ENCODE results near the gene PAIP1. TPM values are rescaled to one million over a fixed set of nuclear protein-coding genes. Genes with fewer than 3 reads are reported as not detected.
A peak's percentile ranks its signal among the peaks of the same experiment; 100 is the strongest.
"Not testable (repeated sequence)": the region's sequence is repeated elsewhere in the genome, so short reads cannot be mapped to it uniquely, and the experiment has no call there.

PAIP1 gene
- total and polyA plus RNA-seq, 3 experiments from 2014 or later: 40.4 to 59.3 (median 57.2) TPM

DNA sequence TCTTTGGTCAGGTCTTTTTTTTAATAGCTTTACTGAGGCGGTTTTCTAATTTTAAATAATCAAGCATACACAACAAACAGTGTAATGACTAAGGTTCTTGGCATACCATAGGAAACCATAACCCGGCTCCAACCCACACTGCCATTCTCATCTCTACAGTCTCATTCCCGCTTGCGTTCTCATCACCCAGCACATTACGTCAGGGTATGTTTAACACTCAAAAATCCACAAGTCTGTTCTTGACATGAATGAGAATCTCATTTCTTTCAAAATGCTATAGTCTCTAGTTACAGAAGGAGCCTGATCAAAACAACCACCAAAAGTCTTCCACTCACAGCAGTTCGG lies 42.4 kb downstream of the PAIP1 start:
- Mint-ChIP-seq H3K27me3 (peaks cover 0 to 1% of the 10 kb centered on the region in 2 donors), H3K9me3 (no peaks in the 10 kb centered on the region), H3K4me3 (peak overlapping the region; percentile 91 to 98 (median 94)), H3K4me1 (peaks cover 24 to 36% (median 30%) of the 10 kb centered on the region in 3 donors), H3K36me3 (peaks cover 0 to 8% (median 0%) of the 10 kb centered on the region in 3 donors), H3K27ac (peak overlapping the region; percentile 83 to 99 (median 94))
- H3K27ac ChIP-seq (ENCODE audit: low read depth, low read length): peak overlapping the region; percentile 83
- CTCF ChIA-PET: interaction anchor here (1.2 to 2.7 kb wide), 2 partner anchors 30 to 40 kb away, joined by 3 to 22 read pairs; partner anchors contain the start of gene TMEM267
- DNase-seq: no peak
- peaks cover 9% of the 10 kb centered on the region for H3K4me1 ChIP-seq (ENCODE audit: insufficient read depth, low read length)
- POLR2A ChIA-PET: interaction anchor here (1.2 to 1.6 kb wide), 3 partner anchors 30 to 201 kb away, joined by 3 to 33 read pairs (median 4); partner anchors contain the start of genes HMGCS1 and TMEM267
- H3K27me3 ChIP-seq (ENCODE audit: insufficient read depth, low read length, poor library complexity, severe bottlenecking): no peaks in the 10 kb centered on the region
- peak overlapping the region; percentile 86 for H3K4me3 ChIP-seq (ENCODE audit: low read length)
- no peaks in the 10 kb centered on the region for H3K36me3 ChIP-seq (ENCODE audit: insufficient read depth, low read length)
- H3K9me3 ChIP-seq (ENCODE audit: low read length): no peaks in the 10 kb centered on the region

- peak overlapping the region; percentile 83 for H3K27ac ChIP-seq (ENCODE audit: low read depth, low read length)
- H3K27me3 ChIP-seq (ENCODE audit: insufficient read depth, low read length, poor library complexity, severe bottlenecking): no peaks in the 10 kb centered on the region
- Mint-ChIP-seq H3K4me1 (peaks cover 24 to 36% (median 30%) of the 10 kb centered on the region in 3 donors), H3K9me3 (no peaks in the 10 kb centered on the region), H3K27me3 (peaks cover 0 to 1% of the 10 kb centered on the region in 2 donors), H3K27ac (peak overlapping the region in 7 of 8 donors; percentile 54 to 99 (median 91)), H3K4me3 (peak overlapping the region; percentile 91 to 98 (median 94)), H3K36me3 (peaks cover 0 to 9% (median 0%) of the 10 kb centered on the region in 3 donors)
- peak overlapping the region; percentile 86 for H3K4me3 ChIP-seq (ENCODE audit: low read length)
- ChIA-PET POLR2A (interaction anchor here (1.5 kb wide), 1 partner anchor 201 kb away, joined by 4 read pairs; the partner anchor contains the start of gene HMGCS1), CTCF (interaction anchor here (1.2 to 2.7 kb wide), 2 partner anchors 30 to 41 kb away, joined by 3 to 22 read pairs; partner anchors contain the start of gene TMEM267)
- H3K9me3 ChIP-seq (ENCODE audit: low read length): no peaks in the 10 kb centered on the region
- peaks cover 9% of the 10 kb centered on the region for H3K4me1 ChIP-seq (ENCODE audit: insufficient read depth, low read length)
- no peaks in the 10 kb centered on the region for H3K36me3 ChIP-seq (ENCODE audit: insufficient read depth, low read length)
- DNase-seq: no peak
These were observed 42.9 kb downstream of the PAIP1 start for GRCh38 chr5:43514025-43514424.

- H3K36me3 Mint-ChIP-seq: peaks cover 0 to 16% (median 4%) of the 10 kb centered on the region in 3 donors
- H3K9me3 ChIP-seq (ENCODE audit: low read length); H3K27me3 Mint-ChIP-seq; DNase-seq; POLR2A ChIA-PET; H3K4me3 ChIP-seq (ENCODE audit: low read length); H3K9me3 Mint-ChIP-seq; H3K4me3 Mint-ChIP-seq; H3K27me3 ChIP-seq (ENCODE audit: insufficient read depth, low read length, poor library complexity, severe bottlenecking); H3K27ac ChIP-seq (ENCODE audit: low read depth, low read length); CTCF ChIA-PET; H3K36me3 ChIP-seq (ENCODE audit: insufficient read depth, low read length); H3K4me1 ChIP-seq (ENCODE audit: insufficient read depth, low read length); H3K27ac Mint-ChIP-seq: not testable (repeated sequence)
- peaks cover 24 to 36% (median 30%) of the 10 kb centered on the region in 3 donors for H3K4me1 Mint-ChIP-seq
These were observed 45.8 kb downstream of the PAIP1 start for GRCh38 chr5:43511062-43511461.

DNA sequence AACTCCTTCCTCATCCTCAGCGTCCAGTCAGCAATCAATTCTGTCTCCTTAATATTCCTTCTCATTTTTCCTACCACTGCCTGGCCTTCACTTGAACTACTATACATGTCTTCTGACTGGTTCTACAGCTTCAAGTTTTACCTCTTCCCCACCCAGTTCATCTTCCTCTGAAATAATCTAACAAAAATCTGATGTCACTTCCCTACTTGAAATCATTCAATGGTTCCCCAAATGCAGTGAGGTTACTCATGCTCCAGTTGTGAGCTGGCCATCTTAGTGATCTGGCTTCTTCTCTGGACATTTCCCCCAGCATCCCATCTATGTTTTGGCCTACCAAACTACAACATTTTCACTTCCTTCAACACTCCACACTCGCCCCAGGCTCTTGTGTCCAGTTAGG lies 58.3 kb downstream of the PAIP1 start:
- no peak overlapping the region for H3K4me3 ChIP-seq (ENCODE audit: low read length)
- H3K27ac ChIP-seq (ENCODE audit: low read depth, low read length): no peak overlapping the region
- no peaks in the 10 kb centered on the region for H3K9me3 ChIP-seq (ENCODE audit: low read length)
- H3K4me1 Mint-ChIP-seq: peaks cover 0 to 4% (median 0%) of the 10 kb centered on the region in 3 donors
- H3K9me3 Mint-ChIP-seq: no peaks in the 10 kb centered on the region
- peaks cover 0 to 2% of the 10 kb centered on the region in 2 donors for H3K27me3 Mint-ChIP-seq
- no peaks in the 10 kb centered on the region for H3K36me3 ChIP-seq (ENCODE audit: insufficient read depth, low read length)
- no peaks in the 10 kb centered on the region for H3K4me1 ChIP-seq (ENCODE audit: insufficient read depth, low read length)
- no peak for DNase-seq
- peaks cover 9 to 13% (median 12%) of the 10 kb centered on the region in 3 donors for H3K36me3 Mint-ChIP-seq
- CTCF ChIA-PET: no interaction called here
- H3K27me3 ChIP-seq (ENCODE audit: insufficient read depth, low read length, poor library complexity, severe bottlenecking): no peaks in the 10 kb centered on the region
- peak overlapping the region in 1 of 7 donors; percentile 20 for H3K4me3 Mint-ChIP-seq
- no peak overlapping the region for H3K27ac Mint-ChIP-seq
- POLR2A ChIA-PET: no interaction called here

DNA sequence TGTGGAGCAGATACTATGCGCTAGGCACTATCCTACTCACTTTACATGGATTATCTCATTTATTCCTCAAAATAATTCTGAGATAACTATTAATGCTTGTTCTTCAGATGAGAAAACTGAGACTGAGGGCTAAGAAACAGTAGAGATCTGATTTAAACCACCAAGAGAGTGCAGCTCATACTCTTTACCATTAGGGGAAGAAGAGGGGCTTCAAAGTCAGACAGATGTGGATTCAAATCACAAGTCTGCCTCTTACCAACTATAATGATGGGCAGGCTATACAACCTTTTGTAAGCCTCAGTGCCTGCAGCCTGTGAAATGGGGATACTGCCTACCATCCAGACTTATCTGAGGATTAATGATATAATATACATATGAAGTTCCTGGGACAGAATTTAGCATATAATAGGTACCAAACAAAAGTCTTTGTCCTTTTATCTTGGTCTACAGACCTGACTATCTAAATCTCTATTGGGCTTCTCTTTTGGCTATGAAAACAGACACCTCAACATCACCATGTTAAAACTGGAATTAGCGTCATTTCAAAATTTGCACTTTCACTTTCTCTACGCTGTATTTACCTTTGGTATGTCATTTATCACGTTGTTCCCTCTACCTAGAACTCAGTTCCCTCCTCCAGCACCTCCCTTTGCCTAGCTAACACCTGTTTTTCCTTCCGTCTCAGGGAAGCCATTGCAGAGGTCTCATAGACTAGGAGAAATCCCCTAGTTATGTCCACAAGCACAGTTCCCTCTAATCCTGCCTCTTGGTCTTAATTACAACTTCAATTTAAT lies 59.4 kb downstream of the PAIP1 start:
- POLR2A ChIA-PET: no interaction called here

DNA sequence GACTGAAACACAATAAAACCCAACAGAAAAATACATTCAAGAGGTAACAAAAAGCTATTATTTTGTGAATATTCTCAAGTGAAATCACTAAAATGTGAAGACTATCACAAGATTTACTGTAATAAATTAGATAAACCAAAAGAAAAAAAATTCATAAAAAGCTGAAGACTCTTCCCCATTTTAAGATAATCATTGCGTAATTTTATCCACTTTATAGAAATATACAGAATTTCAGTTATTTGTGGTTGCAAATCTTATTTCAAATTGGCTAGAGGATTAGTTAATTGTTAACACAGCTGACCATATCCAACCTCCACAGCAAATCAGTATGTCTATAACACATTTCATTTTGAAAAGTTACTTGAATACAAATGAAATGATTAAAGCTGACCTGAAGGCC lies 65.6 kb downstream of the PAIP1 start:
- CTCF ChIA-PET: no interaction called here
- Mint-ChIP-seq H3K9me3 (no peaks in the 10 kb centered on the region), H3K4me3 (no peak overlapping the region), H3K27me3 (no peaks in the 10 kb centered on the region), H3K27ac (no peak overlapping the region), H3K4me1 (no peaks in the 10 kb centered on the region), H3K36me3 (peaks cover 0 to 8% (median 4%) of the 10 kb centered on the region in 3 donors)
- Histone ChIP-seq H3K36me3 (ENCODE audit: insufficient read depth, low read length) (no peaks in the 10 kb centered on the region), H3K4me1 (ENCODE audit: insufficient read depth, low read length) (peaks cover under 1% of the 10 kb centered on the region), H3K4me3 (ENCODE audit: low read length) (no peak overlapping the region), H3K27ac (ENCODE audit: low read depth, low read length) (no peak overlapping the region), H3K9me3 (ENCODE audit: low read length) (no peaks in the 10 kb centered on the region), H3K27me3 (ENCODE audit: insufficient read depth, low read length, poor library complexity, severe bottlenecking) (no peaks in the 10 kb centered on the region)
- POLR2A ChIA-PET: no interaction called here
- no peak for DNase-seq

More for the DNA sequence above, 59.4 kb downstream of the PAIP1 start:
- no peak overlapping the region for H3K27ac ChIP-seq (ENCODE audit: low read depth, low read length)
- no peak overlapping the region for H3K4me3 ChIP-seq (ENCODE audit: low read length)
- no peaks in the 10 kb centered on the region for H3K4me1 ChIP-seq (ENCODE audit: insufficient read depth, low read length)
- Mint-ChIP-seq H3K36me3 (peaks cover 5 to 12% (median 6%) of the 10 kb centered on the region in 3 donors), H3K4me1 (peaks cover 0 to 4% (median 0%) of the 10 kb centered on the region in 3 donors), H3K9me3 (no peaks in the 10 kb centered on the region), H3K27me3 (peaks cover 0 to 2% of the 10 kb centered on the region in 2 donors), H3K27ac (peak overlapping the region in 5 of 8 donors; percentile 5 to 82 (median 39)), H3K4me3 (peak overlapping the region in 6 of 7 donors; percentile 10 to 89 (median 56))
- no peak for DNase-seq
- no peaks in the 10 kb centered on the region for H3K9me3 ChIP-seq (ENCODE audit: low read length)
- no peaks in the 10 kb centered on the region for H3K36me3 ChIP-seq (ENCODE audit: insufficient read depth, low read length)
- CTCF ChIA-PET: interaction anchor here (0.8 kb wide), 1 partner anchor 13 kb away, joined by 3 read pairs; the partner anchor contains the start of gene TMEM267
- H3K27me3 ChIP-seq (ENCODE audit: insufficient read depth, low read length, poor library complexity, severe bottlenecking): no peaks in the 10 kb centered on the region

GRCh38 chr5:43486353-43486752 lies 70.5 kb downstream of the PAIP1 start:
- peak overlapping the region in 5 of 8 donors; percentile 60 to 100 (median 89) for H3K27ac Mint-ChIP-seq
- H3K4me3 ChIP-seq (ENCODE audit: low read length): no peak overlapping the region
- CTCF ChIA-PET: interaction anchor here (0.8 to 2.8 kb wide), 2 partner anchors 174 to 180 kb away, joined by 3 to 33 read pairs; partner anchors contain the start of gene HMGCS1
- no peaks in the 10 kb centered on the region for H3K36me3 ChIP-seq (ENCODE audit: insufficient read depth, low read length)
- no peaks in the 10 kb centered on the region for H3K27me3 ChIP-seq (ENCODE audit: insufficient read depth, low read length, poor library complexity, severe bottlenecking)
- no peak overlapping the region for H3K4me3 Mint-ChIP-seq
- peaks cover 0 to 18% (median 4%) of the 10 kb centered on the region in 3 donors for H3K36me3 Mint-ChIP-seq
- DNase-seq: no peak
- no peaks in the 10 kb centered on the region for H3K9me3 Mint-ChIP-seq
- H3K4me1 ChIP-seq (ENCODE audit: insufficient read depth, low read length): peaks cover 32% of the 10 kb centered on the region
- POLR2A ChIA-PET: interaction anchor here (3.2 kb wide), 1 partner anchor 70 kb away, joined by 49 read pairs; the partner anchor contains the start of gene PAIP1
- no peaks in the 10 kb centered on the region for H3K27me3 Mint-ChIP-seq
- no peaks in the 10 kb centered on the region for H3K9me3 ChIP-seq (ENCODE audit: low read length)
- H3K27ac ChIP-seq (ENCODE audit: low read depth, low read length): no peak overlapping the region
- peaks cover 28 to 40% (median 38%) of the 10 kb centered on the region in 3 donors for H3K4me1 Mint-ChIP-seq
